Transverse colon (tissue), 4 donors: ENCODE data around the gene CALN1.

Experiments used
- EP300 ChIP-seq: sonication (generic); formaldehyde crosslinking; IDR thresholded peaks from one replicate; pipeline ENCODE4 v1.6.1; 2017; ENCODE audit warnings: antibody characterized with exemption, low read depth
- POLR2AphosphoS5 ChIP-seq, 3 donors: sonication (generic); formaldehyde crosslinking; IDR thresholded peaks; one replicate each; pipeline ENCODE4 v1.6.1; 2016; ENCODE audit warnings: antibody characterized with exemption in 3 of 3
- TF ChIP-seq, protein P1 (sequence below), 5 experiments: fragments of 200-600 bp in 3 of 5; fragments of 450-650 bp in 2 of 5; sonication (generic) in 3 of 5; IDR thresholded peaks; 1 replicate in 2 of 5; 2 replicates in 3 of 5; pipeline ENCODE4 v1.5.1; 2016 to 2017; ENCODE audit warnings: antibody characterized with exemption in 5 of 5, inconsistent platforms in 3 of 5, mild to moderate bottlenecking in 2 of 5, moderate library complexity in 1 of 5

DNA sequence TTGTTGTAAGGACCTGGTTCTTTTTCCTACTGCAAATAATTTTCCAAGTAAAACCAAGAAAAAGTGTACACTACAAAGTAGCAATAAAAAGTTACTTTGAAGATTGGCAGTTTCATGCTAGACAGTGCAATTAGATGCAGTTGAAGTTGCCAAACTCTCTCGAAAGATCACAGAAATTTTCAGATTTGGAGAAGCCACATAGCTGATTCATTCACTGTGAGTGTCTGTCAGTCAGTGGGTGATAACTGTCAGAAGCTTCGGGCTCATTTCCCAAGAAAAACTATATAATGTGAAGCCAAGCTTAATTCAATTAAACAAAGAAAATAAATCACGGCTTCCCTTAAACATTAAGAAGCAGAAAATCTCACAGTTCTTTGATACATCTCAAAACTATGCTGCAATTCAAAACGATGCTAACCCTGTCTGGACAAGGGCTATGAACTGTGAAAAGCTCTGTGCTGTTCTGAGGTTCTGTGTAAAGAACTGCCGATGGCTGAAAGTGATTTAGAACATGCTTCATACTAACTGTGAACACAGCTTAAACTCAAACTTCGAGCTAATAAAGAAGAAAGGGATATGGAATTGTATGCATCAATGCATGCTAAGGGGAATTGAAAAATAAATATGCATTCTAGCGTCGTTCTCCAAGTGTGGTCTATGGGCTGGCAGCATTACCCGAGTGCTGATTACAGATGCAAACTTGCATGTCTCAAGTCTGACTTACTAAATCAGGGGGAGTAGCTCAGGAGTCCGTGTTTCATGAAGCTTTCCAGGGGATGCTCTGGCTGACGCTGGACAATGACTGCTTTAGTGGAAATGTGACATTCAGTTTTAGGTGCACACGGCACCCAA, 557.4 kb downstream of the CALN1 start:
- TF ChIP-seq EP300 (no peak), POLR2AphosphoS5 (IDR thresholded peaks at IDR 0.05) (no peak)
- TF ChIP-seq, protein P1, sequence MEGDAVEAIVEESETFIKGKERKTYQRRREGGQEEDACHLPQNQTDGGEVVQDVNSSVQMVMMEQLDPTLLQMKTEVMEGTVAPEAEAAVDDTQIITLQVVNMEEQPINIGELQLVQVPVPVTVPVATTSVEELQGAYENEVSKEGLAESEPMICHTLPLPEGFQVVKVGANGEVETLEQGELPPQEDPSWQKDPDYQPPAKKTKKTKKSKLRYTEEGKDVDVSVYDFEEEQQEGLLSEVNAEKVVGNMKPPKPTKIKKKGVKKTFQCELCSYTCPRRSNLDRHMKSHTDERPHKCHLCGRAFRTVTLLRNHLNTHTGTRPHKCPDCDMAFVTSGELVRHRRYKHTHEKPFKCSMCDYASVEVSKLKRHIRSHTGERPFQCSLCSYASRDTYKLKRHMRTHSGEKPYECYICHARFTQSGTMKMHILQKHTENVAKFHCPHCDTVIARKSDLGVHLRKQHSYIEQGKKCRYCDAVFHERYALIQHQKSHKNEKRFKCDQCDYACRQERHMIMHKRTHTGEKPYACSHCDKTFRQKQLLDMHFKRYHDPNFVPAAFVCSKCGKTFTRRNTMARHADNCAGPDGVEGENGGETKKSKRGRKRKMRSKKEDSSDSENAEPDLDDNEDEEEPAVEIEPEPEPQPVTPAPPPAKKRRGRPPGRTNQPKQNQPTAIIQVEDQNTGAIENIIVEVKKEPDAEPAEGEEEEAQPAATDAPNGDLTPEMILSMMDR (IDR thresholded peaks at IDR 0.05): no peak
